GM10266 (cell line): ENCODE measurements around the gene PRR29.

ENCODE experiments used
- DNase-seq: peaks from one replicate; pipeline ENCODE4 v3.0.0; 2012; ENCODE audit errors: extremely low spot score
- CTCF ChIP-seq: IDR thresholded peaks from 2 replicates; pipeline ENCODE4 v1.5.1; 2012; ENCODE audit warnings: mild to moderate bottlenecking, low read depth; ENCODE audit not compliant: control insufficient read depth, insufficient read depth; ENCODE audit errors: missing control alignments

PRR29 gene

DNA sequence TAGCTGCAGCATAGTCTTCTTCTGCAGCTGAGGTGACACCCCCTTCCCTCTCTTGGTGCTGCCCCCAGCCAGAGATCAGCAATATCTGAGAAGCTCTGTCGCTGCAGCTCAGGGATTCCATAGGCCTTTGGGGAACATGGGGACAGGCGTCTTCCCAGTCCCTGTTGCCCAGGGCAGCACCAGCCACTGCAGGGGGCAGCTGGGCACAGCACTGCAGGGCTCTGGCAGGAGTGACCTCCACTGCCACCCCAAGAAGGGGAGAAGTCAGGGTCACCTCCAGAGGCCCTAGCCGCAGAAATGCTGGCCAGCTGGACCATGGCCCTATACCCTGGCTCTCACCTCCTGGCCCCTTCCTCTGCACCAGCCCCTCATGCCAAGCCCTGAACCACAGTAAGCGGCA lies 42.4 kb upstream of the PRR29 start:
- no peak for TF ChIP-seq CTCF
- no peak for DNase-seq

- no peak for TF ChIP-seq CTCF
- DNase-seq, result no peak
Observed at GRCh38 chr17:63956296-63956920, 41.7 kb upstream of the PRR29 start.

- TF ChIP-seq CTCF, result no peak
- no peak for DNase-seq
Observed at GRCh38 chr17:63960006-63960405, 38.1 kb upstream of the PRR29 start.

GRCh38 chr17:63960430-63960829 lies 37.7 kb upstream of the PRR29 start:
- DNase-seq, result no peak

GRCh38 chr17:63961355-63962212 lies 36.6 kb upstream of the PRR29 start:
- no peak for TF ChIP-seq CTCF
- DNase-seq, result peak; percentile 66

More at GRCh38 chr17:63960430-63960829, 37.7 kb upstream of the PRR29 start:
- no peak for TF ChIP-seq CTCF

DNA sequence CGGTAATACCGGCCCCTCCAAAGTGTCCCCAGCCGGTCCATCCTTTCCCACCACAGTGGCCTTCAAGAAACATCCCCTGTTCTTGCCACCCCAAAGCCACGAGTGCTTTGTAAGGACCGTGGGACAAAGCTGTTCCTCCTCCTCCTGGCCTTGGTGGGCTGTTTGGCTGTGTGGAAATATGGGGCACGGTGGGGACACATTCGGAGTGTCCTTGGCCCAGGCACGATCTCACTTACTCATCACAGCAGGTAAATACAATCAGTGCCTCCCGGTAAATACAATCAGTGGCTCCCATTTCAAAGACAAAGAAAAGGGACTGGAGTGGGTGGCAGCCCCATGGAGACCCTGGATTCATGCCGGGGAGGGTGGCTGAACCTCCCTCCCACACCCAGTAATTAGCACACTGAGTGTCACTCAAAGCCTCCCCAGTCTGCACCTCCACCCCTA lies 35.8 kb upstream of the PRR29 start:
- no peak for DNase-seq

More for the DNA sequence above, 35.8 kb upstream of the PRR29 start:
- TF ChIP-seq CTCF, result no peak
